ENCODE results near the gene TTC7B.

Gene TTC7B

DNA sequence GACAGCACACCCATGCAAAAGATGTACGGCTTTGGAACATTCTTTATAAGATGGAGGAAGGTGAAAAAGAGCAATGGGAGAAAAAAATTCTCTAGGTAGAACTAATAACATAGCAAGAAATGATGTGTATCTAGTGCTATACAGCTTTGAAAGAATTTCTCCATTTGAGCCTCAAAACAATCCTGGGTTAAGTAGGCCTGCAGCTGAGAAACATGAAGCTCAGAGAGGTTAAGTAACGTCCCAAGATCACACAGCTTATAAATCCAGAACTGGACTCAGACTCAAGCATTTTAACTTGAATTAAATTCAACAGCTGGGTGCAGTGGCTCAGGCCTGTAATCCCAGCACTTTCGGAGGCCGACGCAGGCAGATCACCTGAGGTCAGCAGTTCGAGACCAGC, 32.9 kb downstream of the TTC7B start:
- Mint-ChIP-seq H3K9me3 (no peaks in the 10 kb centered on the region), H3K27me3 (ENCODE audit: low read depth, poor library complexity) (peaks cover 5% of the 10 kb centered on the region), H3K36me3 (ENCODE audit: low read depth) (peaks cover 30% of the 10 kb centered on the region), H3K4me1 (peaks cover 7% of the 10 kb centered on the region), H3K27ac (no peak overlapping the region), H3K4me3 (no peak overlapping the region)
- DNase-seq: no peak
- TF ChIP-seq, protein P1, sequence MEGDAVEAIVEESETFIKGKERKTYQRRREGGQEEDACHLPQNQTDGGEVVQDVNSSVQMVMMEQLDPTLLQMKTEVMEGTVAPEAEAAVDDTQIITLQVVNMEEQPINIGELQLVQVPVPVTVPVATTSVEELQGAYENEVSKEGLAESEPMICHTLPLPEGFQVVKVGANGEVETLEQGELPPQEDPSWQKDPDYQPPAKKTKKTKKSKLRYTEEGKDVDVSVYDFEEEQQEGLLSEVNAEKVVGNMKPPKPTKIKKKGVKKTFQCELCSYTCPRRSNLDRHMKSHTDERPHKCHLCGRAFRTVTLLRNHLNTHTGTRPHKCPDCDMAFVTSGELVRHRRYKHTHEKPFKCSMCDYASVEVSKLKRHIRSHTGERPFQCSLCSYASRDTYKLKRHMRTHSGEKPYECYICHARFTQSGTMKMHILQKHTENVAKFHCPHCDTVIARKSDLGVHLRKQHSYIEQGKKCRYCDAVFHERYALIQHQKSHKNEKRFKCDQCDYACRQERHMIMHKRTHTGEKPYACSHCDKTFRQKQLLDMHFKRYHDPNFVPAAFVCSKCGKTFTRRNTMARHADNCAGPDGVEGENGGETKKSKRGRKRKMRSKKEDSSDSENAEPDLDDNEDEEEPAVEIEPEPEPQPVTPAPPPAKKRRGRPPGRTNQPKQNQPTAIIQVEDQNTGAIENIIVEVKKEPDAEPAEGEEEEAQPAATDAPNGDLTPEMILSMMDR (IDR thresholded peaks at IDR 0.05): no peak

DNA sequence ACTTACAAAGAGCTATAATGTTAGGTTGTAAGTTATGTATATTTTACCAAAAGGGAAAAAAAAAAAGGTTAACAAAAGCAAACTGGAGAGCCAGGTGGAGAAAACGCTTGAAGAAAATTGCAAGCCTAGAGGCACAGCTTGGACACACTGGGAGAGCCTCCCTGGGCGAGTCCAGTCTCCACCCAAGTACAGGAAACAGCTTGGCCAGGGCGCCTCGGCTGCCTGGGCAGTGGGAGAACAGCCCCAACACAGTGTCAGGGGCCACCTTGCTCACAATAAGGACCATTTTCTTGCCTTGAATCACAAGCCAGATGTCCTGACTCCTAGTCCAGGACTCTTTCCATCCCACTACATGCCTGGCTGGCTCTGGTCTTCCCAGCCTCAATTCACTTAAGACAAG, 33.3 kb downstream of the TTC7B start:
- Mint-ChIP-seq H3K27ac (no peak overlapping the region), H3K36me3 (ENCODE audit: low read depth) (peaks cover 30% of the 10 kb centered on the region), H3K4me1 (peaks cover 7% of the 10 kb centered on the region), H3K27me3 (ENCODE audit: low read depth, poor library complexity) (peaks cover 5% of the 10 kb centered on the region), H3K4me3 (no peak overlapping the region), H3K9me3 (no peaks in the 10 kb centered on the region)
- TF ChIP-seq, protein P1 (IDR thresholded peaks at IDR 0.05): no peak
- no peak for DNase-seq

DNA sequence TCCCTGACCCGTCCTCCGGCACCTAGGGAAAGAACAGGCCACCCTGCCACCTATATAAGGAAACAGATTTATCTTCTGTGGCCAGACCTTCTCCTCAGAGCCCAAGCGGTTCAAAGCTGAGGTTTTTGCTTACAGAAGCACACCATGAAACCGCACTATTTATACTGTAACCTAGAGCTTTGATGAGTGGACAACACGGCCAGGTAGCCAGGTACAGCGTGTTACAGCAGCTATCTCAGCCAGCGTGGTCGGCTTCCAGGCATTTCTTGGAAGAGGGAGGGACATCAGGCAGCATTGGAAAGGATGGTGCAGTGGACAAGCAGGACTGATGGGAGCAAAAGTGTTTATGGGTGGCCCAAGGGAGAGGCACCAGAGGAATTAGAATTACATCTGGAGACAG, 34.4 kb downstream of the TTC7B start:
- Mint-ChIP-seq H3K36me3 (ENCODE audit: low read depth) (peaks cover 30% of the 10 kb centered on the region), H3K27ac (no peak overlapping the region)

DNA sequence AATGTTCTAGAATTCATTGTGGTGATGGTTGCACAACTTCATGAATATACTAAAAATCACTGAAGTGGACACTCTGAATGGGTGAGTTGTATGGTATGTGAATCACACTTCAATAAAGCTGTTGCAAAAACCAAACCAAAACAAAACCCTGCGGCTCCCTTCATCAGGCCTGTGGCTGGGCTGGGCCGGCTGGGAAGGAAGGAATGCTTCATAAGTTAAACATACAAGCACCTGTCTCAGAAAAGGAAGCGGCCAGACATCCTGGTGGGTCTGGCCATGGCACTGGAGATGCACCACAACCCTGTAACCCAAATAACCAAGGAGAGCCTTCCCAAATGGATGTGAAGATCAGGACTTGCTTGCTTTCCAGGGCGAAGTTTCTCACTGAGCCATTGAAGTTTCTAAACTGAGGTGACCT, 34.9 kb downstream of the TTC7B start:
- H3K27ac Mint-ChIP-seq: no peak overlapping the region
- no peak overlapping the region for H3K4me3 Mint-ChIP-seq
- no peak for DNase-seq

More for the DNA sequence above, 34.4 kb downstream of the TTC7B start:
- Mint-ChIP-seq H3K9me3 (no peaks in the 10 kb centered on the region), H3K4me1 (peaks cover 7% of the 10 kb centered on the region), H3K27me3 (ENCODE audit: low read depth, poor library complexity) (peaks cover 5% of the 10 kb centered on the region), H3K4me3 (no peak overlapping the region)
- DNase-seq: no peak
- TF ChIP-seq, protein P1 (IDR thresholded peaks at IDR 0.05): no peak

DNA sequence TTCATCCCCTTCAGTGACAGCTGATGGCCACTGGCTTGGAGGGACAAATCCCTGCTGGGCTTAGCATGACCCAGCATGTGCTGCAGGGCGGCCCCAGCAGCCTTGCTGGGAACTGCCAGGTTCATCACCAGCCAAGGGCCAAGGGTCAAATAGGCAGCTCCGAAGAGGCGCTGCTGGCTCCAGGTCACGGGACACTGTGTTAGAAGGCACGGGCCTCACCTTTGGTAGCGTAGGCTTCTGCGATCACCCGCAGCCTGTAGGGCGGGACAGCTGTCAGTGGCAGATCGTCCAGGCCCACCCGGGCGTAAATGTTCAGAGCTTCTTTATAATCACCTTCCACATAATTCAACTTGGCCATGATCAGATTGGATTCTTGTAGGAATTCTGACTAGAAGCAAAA, 35.7 kb downstream of the TTC7B start:
- DNase-seq: no peak
- H3K27ac Mint-ChIP-seq: peak overlapping the region; percentile 54
- no peak overlapping the region for H3K4me3 Mint-ChIP-seq
- peaks cover 28% of the 10 kb centered on the region for H3K36me3 Mint-ChIP-seq (ENCODE audit: low read depth)
- no peaks in the 10 kb centered on the region for H3K9me3 Mint-ChIP-seq
- H3K4me1 Mint-ChIP-seq: peaks cover 7% of the 10 kb centered on the region
- TF ChIP-seq, protein P1 (IDR thresholded peaks at IDR 0.05): no peak
- H3K27me3 Mint-ChIP-seq (ENCODE audit: low read depth, poor library complexity): peaks cover 5% of the 10 kb centered on the region

More for the DNA sequence above, 34.9 kb downstream of the TTC7B start:
- Mint-ChIP-seq H3K9me3 (no peaks in the 10 kb centered on the region), H3K27me3 (ENCODE audit: low read depth, poor library complexity) (peaks cover 5% of the 10 kb centered on the region), H3K4me1 (peaks cover 7% of the 10 kb centered on the region), H3K36me3 (ENCODE audit: low read depth) (peaks cover 30% of the 10 kb centered on the region)
- TF ChIP-seq, protein P1 (IDR thresholded peaks at IDR 0.05): no peak

DNA sequence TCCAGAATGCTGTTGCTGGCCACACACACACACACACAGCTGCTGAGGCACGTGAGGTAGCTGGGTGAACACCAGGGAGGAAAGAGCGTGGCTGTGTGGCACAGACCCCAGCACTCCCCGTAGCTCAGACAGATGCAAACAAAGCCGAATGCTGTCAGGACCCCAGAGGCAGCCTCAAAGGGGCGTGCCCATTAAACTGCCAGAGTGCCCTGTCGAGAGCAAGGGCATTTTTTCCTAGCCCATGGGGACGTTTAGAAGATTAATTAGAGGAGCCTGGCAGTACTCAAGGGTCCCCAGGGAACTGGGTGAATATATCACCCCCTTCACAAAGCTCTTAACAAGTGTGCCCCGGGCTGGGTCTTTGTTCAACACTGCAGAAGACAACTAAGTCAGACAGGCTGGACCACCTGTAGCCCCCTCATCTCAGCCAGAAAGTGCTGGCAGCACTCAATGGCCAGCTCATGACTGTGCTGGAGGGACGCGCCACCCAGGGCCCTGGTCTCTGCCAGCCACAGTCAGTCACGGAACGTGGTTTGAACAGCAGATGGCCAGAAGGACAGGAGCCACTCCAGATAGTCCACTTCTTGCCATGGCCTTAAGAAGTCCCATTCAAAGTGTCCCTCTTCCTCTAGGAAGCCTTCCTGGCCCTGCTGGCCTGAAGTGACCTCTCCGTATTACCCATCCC, 37.5 kb downstream of the TTC7B start:
- Mint-ChIP-seq H3K4me1 (peaks cover 7% of the 10 kb centered on the region), H3K27me3 (ENCODE audit: low read depth, poor library complexity) (no peaks in the 10 kb centered on the region), H3K36me3 (ENCODE audit: low read depth) (peaks cover 17% of the 10 kb centered on the region), H3K9me3 (no peaks in the 10 kb centered on the region), H3K27ac (no peak overlapping the region), H3K4me3 (no peak overlapping the region)
- no peak for DNase-seq
- TF ChIP-seq, protein P1 (IDR thresholded peaks at IDR 0.05): no peak
